Activated CD8-positive, alpha-beta T cell treated with anti-CD3 and anti-CD28 coated beads for 36 hours (primary cell): ENCODE results near the gene GBF1. TPM values are rescaled to one million over a fixed set of nuclear protein-coding genes. Genes with fewer than 3 reads are reported as not detected.

Experiments
- ATAC-seq: fragments of 200-7000 bp; cut with Tn5 transposase; one replicate; pipeline ENCODE4 v1.10.0; 2021; ENCODE audit warnings: mild to moderate bottlenecking, moderate library complexity
- CTCF ChIA-PET: fragments of 350-600 bp; sonication (Branson Sonifier 250); formaldehyde crosslinking; loops from one replicate; lab custom pipeline; 2021; ENCODE audit warnings: antibody characterized with exemption; lab: Charles Lee
- POLR2A ChIA-PET: fragments of 350-600 bp; sonication (Branson Sonifier 250); formaldehyde crosslinking; loops from one replicate; lab custom pipeline; 2021; ENCODE audit warnings: antibody characterized with exemption; lab: Charles Lee
- DNase-seq: peaks from one replicate; pipeline ENCODE4 v3.0.0-alpha.2; 2020
- H3K27ac Mint-ChIP-seq: one replicate; pipeline ENCODE4 v1.8.0; 2021; ENCODE audit warnings: mild to moderate bottlenecking, mixed read lengths
- H3K27me3 Mint-ChIP-seq: one replicate; pipeline ENCODE4 v1.8.0; 2021; ENCODE audit warnings: mixed read lengths
- H3K36me3 Mint-ChIP-seq: one replicate; pipeline ENCODE4 v1.8.0; 2021; ENCODE audit warnings: low read depth, mixed read lengths
- H3K4me1 Mint-ChIP-seq: one replicate; pipeline ENCODE4 v1.8.0; 2021; ENCODE audit warnings: low read depth, mixed read lengths
- H3K4me3 Mint-ChIP-seq: one replicate; pipeline ENCODE4 v1.8.0; 2021; ENCODE audit warnings: mild to moderate bottlenecking, moderate library complexity, mixed read lengths
- H3K9me3 Mint-ChIP-seq: one replicate; pipeline ENCODE4 v1.8.0; 2021; ENCODE audit warnings: mixed read lengths
- intact Hi-C: fragments of 100-400 bp; cut with micrococcal nuclease; formaldehyde crosslinking; loops from one replicate; pipeline ENCODE4 v1.10.0; 2022
- total RNA-seq, 2 experiments: library from RNA; stranded (reverse); gene quantifications; one replicate each; pipeline ENCODE4 v1.2.3, GENCODE V29; 2021
- TF ChIP-seq, protein P1 (sequence below): fragments of 200-600 bp; IDR thresholded peaks from one replicate; pipeline ENCODE4 v1.8.0; 2022; ENCODE audit warnings: antibody characterized with exemption, mild to moderate bottlenecking

GBF1 gene
- total RNA-seq, 2 experiments from 2014 or later: 25.4 to 28.2 TPM

DNA sequence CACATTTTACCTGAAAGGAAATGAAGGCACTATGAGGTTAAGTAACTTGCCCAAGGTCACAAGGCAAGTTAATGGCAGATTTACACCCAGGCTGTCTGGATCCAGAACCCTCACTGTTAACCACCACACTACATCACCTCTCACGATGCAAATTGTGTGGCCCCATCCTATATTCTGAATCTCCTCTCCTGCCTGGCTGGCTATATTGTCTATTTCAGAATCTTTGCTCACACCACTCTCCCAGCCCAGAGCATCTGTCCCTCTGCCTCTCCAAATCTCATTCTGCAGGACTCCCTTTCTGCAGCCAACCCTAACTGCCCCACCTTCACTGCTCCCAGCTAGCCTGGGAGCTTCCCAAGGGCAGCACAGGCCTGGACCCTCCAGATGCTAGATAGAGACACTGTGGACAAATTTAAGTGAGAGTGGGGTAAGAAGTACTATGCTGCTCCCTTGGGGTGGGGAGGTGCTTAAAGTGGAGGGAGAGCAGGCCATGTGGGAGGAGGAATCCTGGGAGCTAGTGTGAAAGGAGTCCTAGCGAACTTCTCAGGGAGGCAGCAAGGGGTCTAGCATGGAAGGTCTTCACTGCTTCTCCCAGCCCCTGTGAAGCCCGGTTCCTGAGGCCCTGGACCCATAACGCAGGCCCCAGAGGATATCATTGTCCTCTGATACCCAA, 186.3 kb downstream of the GBF1 start:
- Mint-ChIP-seq H3K4me1 (peaks cover 46% of the 10 kb centered on the region), H3K4me3 (peak overlapping the region; percentile 95), H3K36me3 (peaks cover 11% of the 10 kb centered on the region), H3K27ac (peak overlapping the region; percentile 94), H3K9me3 (no peaks in the 10 kb centered on the region), H3K27me3 (no peaks in the 10 kb centered on the region)
- DNase-seq (no peak), ATAC-seq (no peak)
- intact Hi-C loops: no loop called here
- ChIA-PET POLR2A (interaction anchor here (0.8 to 8.1 kb wide), 12 partner anchors 9 to 283 kb away, joined by 3 to 102 read pairs (median 6); partner anchors contain the start of genes C10orf95, FBXL15, GBF1 and SFXN2), CTCF (interaction anchor here (0.7 to 5.1 kb wide), 10 partner anchors 11 to 202 kb away, joined by 3 to 32 read pairs (median 4); partner anchors contain the start of genes C10orf95 and FBXL15)
- TF ChIP-seq, protein P1, sequence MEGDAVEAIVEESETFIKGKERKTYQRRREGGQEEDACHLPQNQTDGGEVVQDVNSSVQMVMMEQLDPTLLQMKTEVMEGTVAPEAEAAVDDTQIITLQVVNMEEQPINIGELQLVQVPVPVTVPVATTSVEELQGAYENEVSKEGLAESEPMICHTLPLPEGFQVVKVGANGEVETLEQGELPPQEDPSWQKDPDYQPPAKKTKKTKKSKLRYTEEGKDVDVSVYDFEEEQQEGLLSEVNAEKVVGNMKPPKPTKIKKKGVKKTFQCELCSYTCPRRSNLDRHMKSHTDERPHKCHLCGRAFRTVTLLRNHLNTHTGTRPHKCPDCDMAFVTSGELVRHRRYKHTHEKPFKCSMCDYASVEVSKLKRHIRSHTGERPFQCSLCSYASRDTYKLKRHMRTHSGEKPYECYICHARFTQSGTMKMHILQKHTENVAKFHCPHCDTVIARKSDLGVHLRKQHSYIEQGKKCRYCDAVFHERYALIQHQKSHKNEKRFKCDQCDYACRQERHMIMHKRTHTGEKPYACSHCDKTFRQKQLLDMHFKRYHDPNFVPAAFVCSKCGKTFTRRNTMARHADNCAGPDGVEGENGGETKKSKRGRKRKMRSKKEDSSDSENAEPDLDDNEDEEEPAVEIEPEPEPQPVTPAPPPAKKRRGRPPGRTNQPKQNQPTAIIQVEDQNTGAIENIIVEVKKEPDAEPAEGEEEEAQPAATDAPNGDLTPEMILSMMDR: no peak

Other genes starting within 250 kb of the GBF1 start
- 10 to 100 TPM; 16.2 to 18.4 TPM for gene ARMH3, start 189.4 kb upstream of the GBF1 start, total RNA-seq
- 10 to 100 TPM; 18.0 to 18.1 TPM for gene HPS6, start 180.2 kb upstream of the GBF1 start, total RNA-seq
- gene LDB1, start 125.2 kb upstream of the GBF1 start, total RNA-seq: 10 to 100 TPM; 68.5 to 70.9 TPM
- 10 to 100 TPM; 68.6 to 72.2 TPM for gene PPRC1, start 112.5 kb upstream of the GBF1 start, total RNA-seq
- gene NOLC1, start 93.1 kb upstream of the GBF1 start, total RNA-seq: 100 to 1,000 TPM; 210 to 215 TPM
- gene ELOVL3, start 19.2 kb upstream of the GBF1 start, total RNA-seq: not detected
- gene PITX3, start 4.0 kb upstream of the GBF1 start, total RNA-seq: under 1 TPM in 1 of 2 experiments, not detected in 1; 0.23 TPM
- gene NFKB2, start 150.2 kb downstream of the GBF1 start, total RNA-seq: 100 to 1,000 TPM; 251 to 253 TPM
- 10 to 100 TPM in 1 of 2 experiments, 1 to 10 TPM in 1; 9.3 to 10.4 TPM for gene PSD, start 173.3 kb downstream of the GBF1 start, total RNA-seq
- gene FBXL15, start 175.3 kb downstream of the GBF1 start, total RNA-seq: 10 to 100 TPM; 14.1 to 15.7 TPM
- gene CUEDC2, start 187.0 kb downstream of the GBF1 start, total RNA-seq: 10 to 100 TPM; 71.8 to 76.4 TPM
- under 1 TPM; 0.20 to 0.36 TPM for gene C10orf95, start 206.0 kb downstream of the GBF1 start, total RNA-seq